Gastrocnemius medialis (tissue), 4 donors: ENCODE data around the gene FSTL1. TPM values are rescaled to one million over a fixed set of nuclear protein-coding genes. Genes with fewer than 3 reads are reported as not detected.
"Not testable (repeated sequence)": the region's sequence is repeated elsewhere in the genome, so short reads cannot be mapped to it uniquely, and the experiment has no call there.

Source experiments
- ATAC-seq, 2 donors: fragments of 150-250 bp; one replicate each; pipeline ENCODE4 v1.9.1; 2016
- DNase-seq, 2 donors: peaks; one replicate each; pipeline ENCODE4 v3.0.0-alpha.2; 2019
- H3K27ac ChIP-seq, 4 donors: fragments of 200-600 bp; sonication (generic); 1 replicate in 1 of 4; 2 replicates in 3 of 4; pipeline ENCODE4 v1.5.1; 2016 to 2018; ENCODE audit warnings: mild to moderate bottlenecking in 2 of 4, moderate library complexity in 1 of 4
- H3K27me3 ChIP-seq, 3 donors: fragments of 200-600 bp; sonication (generic) in 2 of 3; 1 replicate in 1 of 3; 2 replicates in 2 of 3; pipeline versions ENCODE4 v1.5.1 to v1.6.0; 2016 to 2019; ENCODE audit warnings: mild to moderate bottlenecking in 1 of 3, moderate library complexity in 1 of 3
- H3K36me3 ChIP-seq, 2 donors: fragments of 200-600 bp; sonication (generic) in 1 of 2; one replicate each; pipeline ENCODE4 v1.5.1; 2017 to 2018
- H3K4me1 ChIP-seq, 2 donors: fragments of 200-600 bp; sonication (generic) in 1 of 2; one replicate each; pipeline ENCODE4 v1.5.1; 2016 to 2017; ENCODE audit warnings: mild to moderate bottlenecking in 2 of 2
- H3K4me3 ChIP-seq, 4 donors: fragments of 200-600 bp; sonication (generic) in 3 of 4; 1 replicate in 1 of 4; 2 replicates in 3 of 4; pipeline ENCODE4 v1.5.1; 2016 to 2019; ENCODE audit warnings: mild to moderate bottlenecking in 2 of 4
- H3K9me3 ChIP-seq, 3 donors: fragments of 200-600 bp; sonication (generic) in 2 of 3; 1 replicate in 1 of 3; 2 replicates in 2 of 3; pipeline ENCODE4 v1.5.1; 2016 to 2019
- POLR2A ChIP-seq, 2 donors: fragments of 450-650 bp; IDR thresholded peaks; one replicate each; pipeline ENCODE4 v1.6.1; 2017; ENCODE audit warnings: antibody characterized with exemption in 2 of 2, mild to moderate bottlenecking in 2 of 2, moderate library complexity in 2 of 2
- in situ Hi-C, 4 donors: fragments of 200-750 bp; cut with MboI; loops; one replicate each; pipeline versions ENCODE4 v1.15.0 to v1.8.0; 2017; ENCODE audit warnings: low sequenced_read_pairs in 4 of 4
- intact Hi-C: fragments of 100-400 bp; cut with DNase I; formaldehyde crosslinking; loops from one replicate; pipeline ENCODE4 v1.15.1; 2023; ENCODE audit warnings: low total_unique reads
- total RNA-seq, 4 donors: library from RNA; depleted of rRNA; stranded (reverse); fragments of >200 nt; gene quantifications; one replicate each; pipeline versions ENCODE4 v1.1.0 to v1.2.3, GENCODE V29; 2016
- TF ChIP-seq, protein P1 (sequence below), 5 experiments: fragments of 450-650 bp in 3 of 5; fragments of 200-600 bp in 2 of 5; sonication (generic) in 2 of 5; IDR thresholded peaks in 4 of 5; conservative IDR thresholded peaks in 1 of 5; 1 replicate in 4 of 5; 2 replicates in 1 of 5; pipeline ENCODE4 v1.5.1; 2016 to 2019; ENCODE audit warnings: antibody characterized with exemption in 5 of 5, mild to moderate bottlenecking in 3 of 5, moderate library complexity in 3 of 5

Gene FSTL1
- total RNA-seq, 4 donors from 2014 or later, result 33.4 to 77.5 (median 44.0) TPM

- TF ChIP-seq, protein P1, sequence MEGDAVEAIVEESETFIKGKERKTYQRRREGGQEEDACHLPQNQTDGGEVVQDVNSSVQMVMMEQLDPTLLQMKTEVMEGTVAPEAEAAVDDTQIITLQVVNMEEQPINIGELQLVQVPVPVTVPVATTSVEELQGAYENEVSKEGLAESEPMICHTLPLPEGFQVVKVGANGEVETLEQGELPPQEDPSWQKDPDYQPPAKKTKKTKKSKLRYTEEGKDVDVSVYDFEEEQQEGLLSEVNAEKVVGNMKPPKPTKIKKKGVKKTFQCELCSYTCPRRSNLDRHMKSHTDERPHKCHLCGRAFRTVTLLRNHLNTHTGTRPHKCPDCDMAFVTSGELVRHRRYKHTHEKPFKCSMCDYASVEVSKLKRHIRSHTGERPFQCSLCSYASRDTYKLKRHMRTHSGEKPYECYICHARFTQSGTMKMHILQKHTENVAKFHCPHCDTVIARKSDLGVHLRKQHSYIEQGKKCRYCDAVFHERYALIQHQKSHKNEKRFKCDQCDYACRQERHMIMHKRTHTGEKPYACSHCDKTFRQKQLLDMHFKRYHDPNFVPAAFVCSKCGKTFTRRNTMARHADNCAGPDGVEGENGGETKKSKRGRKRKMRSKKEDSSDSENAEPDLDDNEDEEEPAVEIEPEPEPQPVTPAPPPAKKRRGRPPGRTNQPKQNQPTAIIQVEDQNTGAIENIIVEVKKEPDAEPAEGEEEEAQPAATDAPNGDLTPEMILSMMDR (IDR thresholded peaks at IDR 0.05 in 4 of 5, conservative IDR thresholded peaks at IDR 0.05 in 1 of 5), result no peak
- TF ChIP-seq POLR2A (IDR thresholded peaks at IDR 0.05), result no peak
- in situ Hi-C loops, result no loop called here
- no peaks in the 10 kb centered on the region for H3K9me3 ChIP-seq
- H3K27me3 ChIP-seq, result no peaks in the 10 kb centered on the region
- H3K4me3 ChIP-seq, result no peak overlapping the region
- H3K36me3 ChIP-seq, result no peaks in the 10 kb centered on the region
- intact Hi-C loops, result no loop called here
- DNase-seq (no peak), ATAC-seq (no peak)
- H3K4me1 ChIP-seq, result no peaks in the 10 kb centered on the region
- H3K27ac ChIP-seq, result no peak overlapping the region
These were observed 67.8 kb downstream of the FSTL1 start for GRCh38 chr3:120382941-120383447.

- Histone ChIP-seq H3K9me3 (no peaks in the 10 kb centered on the region), H3K36me3 (no peaks in the 10 kb centered on the region), H3K27ac (no peak overlapping the region), H3K27me3 (no peaks in the 10 kb centered on the region), H3K4me3 (no peak overlapping the region), H3K4me1 (no peaks in the 10 kb centered on the region)
- intact Hi-C loops, result no loop called here
- TF ChIP-seq POLR2A (IDR thresholded peaks at IDR 0.05), result no peak
- TF ChIP-seq, protein P1 (IDR thresholded peaks at IDR 0.05 in 4 of 5, conservative IDR thresholded peaks at IDR 0.05 in 1 of 5), result no peak
- DNase-seq (no peak), ATAC-seq (no peak)
- in situ Hi-C loops, result no loop called here
These were observed 69.3 kb downstream of the FSTL1 start for GRCh38 chr3:120381503-120381902.

GRCh38 chr3:120377948-120378347 lies 72.8 kb downstream of the FSTL1 start:
- in situ Hi-C loops, ATAC-seq: not testable (repeated sequence)

DNA sequence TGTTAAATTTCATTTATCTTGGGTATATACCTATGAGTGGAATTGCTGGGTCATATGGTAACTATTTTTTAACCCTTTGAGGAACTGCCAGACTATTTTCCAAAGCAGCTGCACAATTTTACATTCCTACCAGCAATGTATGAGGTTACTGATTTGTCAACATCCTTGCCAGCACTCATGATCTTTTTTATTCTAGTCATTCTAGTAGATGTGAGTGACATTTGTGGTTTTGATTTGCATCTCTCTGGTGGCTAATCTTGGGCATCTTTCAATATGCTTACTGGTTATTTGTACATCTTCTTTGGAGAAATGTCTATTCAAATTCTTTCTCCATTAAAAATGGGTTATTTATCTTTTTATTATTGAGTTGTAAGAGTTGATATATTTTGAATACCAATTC lies 80.3 kb downstream of the FSTL1 start:
- in situ Hi-C loops, result no loop called here
- intact Hi-C loops, result no loop called here
- Histone ChIP-seq H3K27me3 (no peaks in the 10 kb centered on the region), H3K4me1 (no peaks in the 10 kb centered on the region), H3K9me3 (no peaks in the 10 kb centered on the region), H3K4me3 (no peak overlapping the region), H3K36me3 (no peaks in the 10 kb centered on the region), H3K27ac (no peak overlapping the region)
- ATAC-seq (no peak), DNase-seq (no peak)
- TF ChIP-seq, protein P1 (IDR thresholded peaks at IDR 0.05 in 4 of 5, conservative IDR thresholded peaks at IDR 0.05 in 1 of 5), result no peak
- no peak for TF ChIP-seq POLR2A (IDR thresholded peaks at IDR 0.05)

More at GRCh38 chr3:120377948-120378347, 72.8 kb downstream of the FSTL1 start:
- H3K4me1 ChIP-seq, DNase-seq, H3K27me3 ChIP-seq, H3K9me3 ChIP-seq, intact Hi-C loops, H3K27ac ChIP-seq, H3K36me3 ChIP-seq, H3K4me3 ChIP-seq: not testable (repeated sequence)

DNA sequence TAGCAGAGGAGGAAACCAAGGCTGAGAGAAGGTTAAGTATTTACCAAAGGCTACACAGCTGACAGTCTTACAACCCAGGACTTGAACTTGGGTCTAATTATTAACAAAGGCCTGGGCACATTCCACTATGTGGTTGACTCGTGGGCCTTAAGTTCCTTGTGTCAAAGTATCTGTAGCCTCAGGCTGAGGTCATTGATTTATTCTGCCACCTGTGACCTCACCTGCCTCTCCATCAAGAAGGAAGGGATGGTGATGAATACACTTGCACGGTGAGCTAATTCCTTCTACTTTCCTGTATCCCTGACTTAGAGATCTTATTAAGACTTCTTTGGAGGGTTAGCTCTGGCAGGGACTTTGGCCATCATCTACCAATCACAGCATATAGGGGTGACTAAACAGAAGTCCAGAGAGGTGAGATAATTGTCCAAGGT lies 81.7 kb downstream of the FSTL1 start:
- H3K4me1 ChIP-seq, result no peaks in the 10 kb centered on the region
- no peak overlapping the region for H3K4me3 ChIP-seq
- no peaks in the 10 kb centered on the region for H3K27me3 ChIP-seq
- no peaks in the 10 kb centered on the region for H3K9me3 ChIP-seq
- H3K27ac ChIP-seq, result no peak overlapping the region
- ATAC-seq, result no peak
- TF ChIP-seq, protein P1 (IDR thresholded peaks at IDR 0.05 in 4 of 5, conservative IDR thresholded peaks at IDR 0.05 in 1 of 5), result no peak
- TF ChIP-seq POLR2A (IDR thresholded peaks at IDR 0.05), result no peak
- H3K36me3 ChIP-seq, result no peaks in the 10 kb centered on the region
- in situ Hi-C loops (no loop called here), intact Hi-C loops (no loop called here)
- DNase-seq, result no peak
